ENCODE measurements around the gene KIFAP3. TPM values are rescaled to one million over a fixed set of nuclear protein-coding genes. Genes with fewer than 3 reads are reported as not detected.

The KIFAP3 gene
- total and polyA plus RNA-seq, 2 donors (not counting 1 experiment from before 2014, with no cell fraction given): 3.7 to 14.9 TPM

GRCh38 chr1:169970114-169970513, 104.4 kb downstream of the KIFAP3 start:
- Histone ChIP-seq H3K4me2 (replicated peaks; ENCODE audit: low read depth, low read length, poor library complexity, severe bottlenecking) (no peak overlapping the region), H3K4me3 (ENCODE audit: control extremely low read depth in 1 of 5, extremely low read depth in 1 of 5, insufficient read depth in 1 of 5, low read depth in 2 of 5, low read length in 4 of 5) (no peak overlapping the region), H3K9me3 (ENCODE audit: control extremely low read depth in 1 of 3, control insufficient read depth in 2 of 3, insufficient read depth in 1 of 3, low read length in 2 of 3) (no peaks in the 10 kb centered on the region), H4K20me1 (ENCODE audit: control insufficient read depth, insufficient read depth, low read length, poor library complexity, severe bottlenecking) (no peaks in the 10 kb centered on the region), H3K4me1 (ENCODE audit: control insufficient read depth in 2 of 2, insufficient read depth in 2 of 2, low read length in 2 of 2) (no peaks in the 10 kb centered on the region), H3K27ac (ENCODE audit: low read length in 2 of 2) (no peak overlapping the region), H3K79me2 (ENCODE audit: control insufficient read depth, insufficient read depth, low read length) (no peaks in the 10 kb centered on the region), H3K27me3 (replicated peaks in 1 of 4; ENCODE audit: control extremely low read depth in 1 of 4, control insufficient read depth in 3 of 4, insufficient read depth in 4 of 4, low read length in 3 of 4) (no peaks in the 10 kb centered on the region), H3K36me3 (replicated peaks in 1 of 2; ENCODE audit: control extremely low read depth in 1 of 2, control insufficient read depth in 1 of 2, extremely low read depth in 1 of 2, insufficient read depth in 2 of 2, low read length in 1 of 2) (peaks cover 0 to 6% of the 10 kb centered on the region in 2 experiments), H2AFZ (ENCODE audit: insufficient read depth, low read depth, low read length, poor library complexity, severe bottlenecking) (no peak overlapping the region), H3K9ac (ENCODE audit: low read length) (no peak overlapping the region)
- ATAC-seq (ENCODE audit: low read depth) (no peak), DNase-seq (no peak)
- TF ChIP-seq CTCF (IDR thresholded peaks at IDR 0.05): no peak
- no peak for TF ChIP-seq EZH2 (IDR thresholded peaks at IDR 0.05; ENCODE audit: borderline replicate concordance, insufficient read depth, low read depth, low read length, poor library complexity, severe bottlenecking)
- H3K4me3 Mint-ChIP-seq: no peak overlapping the region
- ChIA-PET POLR2A (no interaction called here), CTCF (interaction anchor here (0.6 kb wide), 1 partner anchor 9 kb away, joined by 4 read pairs; no protein-coding TSS in a partner anchor)
- H3K4me1 Mint-ChIP-seq: no peaks in the 10 kb centered on the region
- WGBS (ENCODE audit: insufficient coverage): 83% methylated on average over 1 of the region's 2 CpGs
- H3K27ac Mint-ChIP-seq: no peak overlapping the region
- no peaks in the 10 kb centered on the region for H3K27me3 Mint-ChIP-seq
- intact Hi-C loops (cut with micrococcal nuclease): no loop called here
- H3K9me3 Mint-ChIP-seq (ENCODE audit: insufficient read depth): no peaks in the 10 kb centered on the region

GRCh38 chr1:169968174-169968573, 106.3 kb downstream of the KIFAP3 start:
- Mint-ChIP-seq H3K9me3 (ENCODE audit: insufficient read depth) (no peaks in the 10 kb centered on the region), H3K27me3 (no peaks in the 10 kb centered on the region), H3K27ac (no peak overlapping the region), H3K4me3 (no peak overlapping the region), H3K4me1 (no peaks in the 10 kb centered on the region)
- H3K9ac ChIP-seq (ENCODE audit: low read length): no peak overlapping the region
- H3K4me1 ChIP-seq (ENCODE audit: control insufficient read depth in 2 of 2, insufficient read depth in 2 of 2, low read length in 2 of 2): no peaks in the 10 kb centered on the region
- POLR2A ChIA-PET: no interaction called here
- H4K20me1 ChIP-seq (ENCODE audit: control insufficient read depth, insufficient read depth, low read length, poor library complexity, severe bottlenecking): no peaks in the 10 kb centered on the region
- H3K36me3 ChIP-seq (replicated peaks in 1 of 2; ENCODE audit: control extremely low read depth in 1 of 2, control insufficient read depth in 1 of 2, extremely low read depth in 1 of 2, insufficient read depth in 2 of 2, low read length in 1 of 2): peaks cover 1 to 6% of the 10 kb centered on the region in 2 experiments
- ATAC-seq (ENCODE audit: low read depth): no peak
- no peaks in the 10 kb centered on the region for H3K79me2 ChIP-seq (ENCODE audit: control insufficient read depth, insufficient read depth, low read length)
- intact Hi-C loops (cut with micrococcal nuclease): no loop called here
- no peak overlapping the region for H3K4me3 ChIP-seq (ENCODE audit: control extremely low read depth in 1 of 5, extremely low read depth in 1 of 5, insufficient read depth in 1 of 5, low read depth in 2 of 5, low read length in 4 of 5)
- no peak overlapping the region for H2AFZ ChIP-seq (ENCODE audit: insufficient read depth, low read depth, low read length, poor library complexity, severe bottlenecking)
- CTCF ChIA-PET: no interaction called here
- TF ChIP-seq CTCF (IDR thresholded peaks at IDR 0.05) (no peak), EZH2 (IDR thresholded peaks at IDR 0.05; ENCODE audit: borderline replicate concordance, insufficient read depth, low read depth, low read length, poor library complexity, severe bottlenecking) (no peak)
- H3K4me2 ChIP-seq (replicated peaks; ENCODE audit: low read depth, low read length, poor library complexity, severe bottlenecking): no peak overlapping the region
- H3K27me3 ChIP-seq (replicated peaks in 1 of 4; ENCODE audit: control extremely low read depth in 1 of 4, control insufficient read depth in 3 of 4, insufficient read depth in 4 of 4, low read length in 3 of 4): no peaks in the 10 kb centered on the region
- 0% methylated on average over 1 of the region's 4 CpGs for WGBS (ENCODE audit: insufficient coverage)
- no peak overlapping the region for H3K27ac ChIP-seq (ENCODE audit: low read length in 2 of 2)
- no peak for DNase-seq
- peaks cover 0 to 1% (median 0%) of the 10 kb centered on the region in 3 donors for H3K9me3 ChIP-seq (ENCODE audit: control extremely low read depth in 1 of 3, control insufficient read depth in 2 of 3, insufficient read depth in 1 of 3, low read length in 2 of 3)
